ENCODE measurements around the gene CD247. TPM values are rescaled to one million over a fixed set of nuclear protein-coding genes. Genes with fewer than 3 reads are reported as not detected.

Gene CD247
- total RNA-seq, 1 experiment from 2014 or later: 1.1 TPM

GRCh38 chr1:167401260-167401873 is 117.0 kb downstream of the CD247 start:
- H3K4me1 ChIP-seq: no peaks in the 10 kb centered on the region
- H3K4me3 ChIP-seq: no peak overlapping the region
- no peaks in the 10 kb centered on the region for H3K9me3 ChIP-seq (replicated peaks)
- no peak overlapping the region for H3K27ac ChIP-seq
- H3K36me3 ChIP-seq: peaks cover 16% of the 10 kb centered on the region
- peak; percentile 45 to 62 for DNase-seq
- H3K27me3 ChIP-seq: no peaks in the 10 kb centered on the region

- Histone ChIP-seq H3K9me3 (replicated peaks) (no peaks in the 10 kb centered on the region), H3K27ac (no peak overlapping the region), H3K4me3 (no peak overlapping the region), H3K27me3 (no peaks in the 10 kb centered on the region), H3K36me3 (peaks cover 14% of the 10 kb centered on the region), H3K4me1 (no peaks in the 10 kb centered on the region)
- no peak for DNase-seq
Measured at GRCh38 chr1:167400359-167400953, 117.9 kb downstream of the CD247 start.

GRCh38 chr1:167392200-167392696 is 126.1 kb downstream of the CD247 start:
- no peaks in the 10 kb centered on the region for H3K27me3 ChIP-seq
- H3K9me3 ChIP-seq (replicated peaks): no peaks in the 10 kb centered on the region
- peaks cover 14% of the 10 kb centered on the region for H3K36me3 ChIP-seq
- no peak overlapping the region for H3K4me3 ChIP-seq
- H3K4me1 ChIP-seq: no peaks in the 10 kb centered on the region
- DNase-seq: no peak
- no peak overlapping the region for H3K27ac ChIP-seq

GRCh38 chr1:167388976-167389375 is 129.4 kb downstream of the CD247 start:
- Histone ChIP-seq H3K27ac (no peak overlapping the region), H3K27me3 (no peaks in the 10 kb centered on the region), H3K9me3 (replicated peaks) (no peaks in the 10 kb centered on the region), H3K4me3 (no peak overlapping the region), H3K36me3 (peaks cover 18% of the 10 kb centered on the region), H3K4me1 (no peaks in the 10 kb centered on the region)
- no peak for DNase-seq

GRCh38 chr1:167387251-167387910 is 130.9 kb downstream of the CD247 start:
- Histone ChIP-seq H3K27me3 (no peaks in the 10 kb centered on the region), H3K4me1 (no peaks in the 10 kb centered on the region), H3K36me3 (peaks cover 18% of the 10 kb centered on the region), H3K4me3 (no peak overlapping the region), H3K9me3 (replicated peaks) (no peaks in the 10 kb centered on the region), H3K27ac (no peak overlapping the region)
- DNase-seq: no peak

Other genes with a start within 250 kb of the CD247 start
- gene CREG1, start 35.2 kb upstream of the CD247 start, total RNA-seq (2014; rRNA removed; shearing (Covaris generic)): 37.5 and 39.4 TPM in 2 replicates
- 0.16 and 0.20 TPM in 2 replicates for gene RCSD1, start 111.7 kb upstream of the CD247 start, total RNA-seq (2014; rRNA removed; shearing (Covaris generic))
- gene MPZL1, start 203.5 kb upstream of the CD247 start, total RNA-seq (2014; rRNA removed; shearing (Covaris generic)): 57.9 and 63.0 TPM in 2 replicates